BE2C (cell line): Measurements from ENCODE around the gene TPCN2.
"Not testable (repeated sequence)": the region's sequence is repeated elsewhere in the genome, so short reads cannot be mapped to it uniquely, and the experiment has no call there.

Source experiments
- DNase-seq: peaks from one replicate; pipeline ENCODE4 v3.0.0-alpha.2; 2020
- H3K27me3 ChIP-seq: fragments of 250-450 bp; sonication (Bioruptor Pico); 2 replicates; pipeline ENCODE4 v1.5.1; 2020; ENCODE audit warnings: mild to moderate bottlenecking
- H3K36me3 ChIP-seq: fragments of 250-450 bp; sonication (Bioruptor Pico); 2 replicates; pipeline ENCODE4 v1.5.1; 2020; ENCODE audit warnings: mild to moderate bottlenecking
- H3K4me1 ChIP-seq: fragments of 250-450 bp; sonication (Bioruptor Pico); 2 replicates; pipeline ENCODE4 v1.5.1; 2020
- H3K4me3 ChIP-seq: 2 replicates; pipeline ENCODE4 v1.5.1; 2011; ENCODE audit warnings: low read depth, low read length
- H3K9me3 ChIP-seq: fragments of 250-450 bp; sonication (Bioruptor Pico); 2 replicates; pipeline ENCODE4 v1.5.1; 2020
- TF ChIP-seq, protein P1 (sequence below): IDR thresholded peaks from 2 replicates; pipeline ENCODE4 v1.5.1; 2012; ENCODE audit warnings: mild to moderate bottlenecking, low read depth, low read length

Gene TPCN2

DNA sequence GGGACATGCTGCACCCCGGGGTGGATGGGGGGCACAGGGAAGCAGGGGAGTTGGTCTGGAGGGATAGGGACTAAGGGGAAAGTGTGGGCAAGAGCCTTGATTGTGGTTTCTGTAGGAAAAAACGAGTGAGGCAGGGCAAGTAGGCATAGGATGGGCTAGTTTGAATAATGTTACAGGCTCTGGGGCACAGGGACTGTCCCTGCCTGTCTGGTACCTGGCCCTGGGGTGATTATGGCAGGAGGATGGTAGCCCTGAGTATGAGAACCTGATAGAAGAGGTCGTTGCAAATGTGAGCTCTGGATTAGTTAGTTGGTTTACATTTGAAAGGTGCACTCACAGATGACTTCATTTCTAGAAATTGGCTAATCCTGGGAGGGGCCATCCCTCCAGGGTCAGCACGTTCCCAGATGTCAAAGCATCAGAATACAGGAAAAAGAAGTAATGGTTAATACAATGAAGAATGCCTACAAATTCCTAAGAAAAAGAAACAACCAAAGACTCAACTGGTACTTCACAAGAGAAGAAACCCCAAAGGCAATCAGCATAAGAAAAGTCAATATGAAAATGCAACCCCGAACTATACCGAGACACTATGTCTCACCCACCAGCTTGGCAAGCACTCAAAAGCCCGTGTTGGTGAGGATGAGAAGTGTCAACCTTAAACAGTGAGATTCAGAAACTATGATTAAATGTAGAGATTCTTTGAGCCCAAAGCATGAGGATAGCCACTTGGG, 95.8 kb downstream of the TPCN2 start:
- TF ChIP-seq, protein P1, sequence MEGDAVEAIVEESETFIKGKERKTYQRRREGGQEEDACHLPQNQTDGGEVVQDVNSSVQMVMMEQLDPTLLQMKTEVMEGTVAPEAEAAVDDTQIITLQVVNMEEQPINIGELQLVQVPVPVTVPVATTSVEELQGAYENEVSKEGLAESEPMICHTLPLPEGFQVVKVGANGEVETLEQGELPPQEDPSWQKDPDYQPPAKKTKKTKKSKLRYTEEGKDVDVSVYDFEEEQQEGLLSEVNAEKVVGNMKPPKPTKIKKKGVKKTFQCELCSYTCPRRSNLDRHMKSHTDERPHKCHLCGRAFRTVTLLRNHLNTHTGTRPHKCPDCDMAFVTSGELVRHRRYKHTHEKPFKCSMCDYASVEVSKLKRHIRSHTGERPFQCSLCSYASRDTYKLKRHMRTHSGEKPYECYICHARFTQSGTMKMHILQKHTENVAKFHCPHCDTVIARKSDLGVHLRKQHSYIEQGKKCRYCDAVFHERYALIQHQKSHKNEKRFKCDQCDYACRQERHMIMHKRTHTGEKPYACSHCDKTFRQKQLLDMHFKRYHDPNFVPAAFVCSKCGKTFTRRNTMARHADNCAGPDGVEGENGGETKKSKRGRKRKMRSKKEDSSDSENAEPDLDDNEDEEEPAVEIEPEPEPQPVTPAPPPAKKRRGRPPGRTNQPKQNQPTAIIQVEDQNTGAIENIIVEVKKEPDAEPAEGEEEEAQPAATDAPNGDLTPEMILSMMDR, result no peak
- Histone ChIP-seq H3K4me3 (no peak overlapping the region), H3K9me3 (peaks cover 6% of the 10 kb centered on the region)

DNA sequence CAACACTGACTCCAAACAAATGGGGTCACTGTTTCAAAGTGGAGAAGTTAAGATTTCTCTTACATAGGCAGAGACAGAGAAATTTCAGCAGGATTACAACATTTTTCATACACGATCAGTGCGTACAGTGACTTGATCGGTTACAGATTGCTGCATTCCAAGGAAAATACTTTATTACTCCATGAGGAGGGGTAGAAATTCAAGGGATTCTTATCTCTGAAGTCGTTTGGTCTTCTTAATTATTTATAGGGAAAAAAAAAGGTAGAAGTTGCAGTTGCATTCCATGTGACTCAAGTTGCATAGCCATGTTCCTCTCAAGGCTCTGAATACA, 96.3 kb downstream of the TPCN2 start:
- DNase-seq, result no peak
- peaks cover 6% of the 10 kb centered on the region for H3K9me3 ChIP-seq
- no peaks in the 10 kb centered on the region for H3K36me3 ChIP-seq
- TF ChIP-seq, protein P1, result no peak
- no peaks in the 10 kb centered on the region for H3K27me3 ChIP-seq
- no peak overlapping the region for H3K4me3 ChIP-seq
- no peaks in the 10 kb centered on the region for H3K4me1 ChIP-seq

More for the DNA sequence above, 95.8 kb downstream of the TPCN2 start:
- no peaks in the 10 kb centered on the region for H3K27me3 ChIP-seq
- DNase-seq, result no peak
- no peaks in the 10 kb centered on the region for H3K4me1 ChIP-seq
- H3K36me3 ChIP-seq, result no peaks in the 10 kb centered on the region

DNA sequence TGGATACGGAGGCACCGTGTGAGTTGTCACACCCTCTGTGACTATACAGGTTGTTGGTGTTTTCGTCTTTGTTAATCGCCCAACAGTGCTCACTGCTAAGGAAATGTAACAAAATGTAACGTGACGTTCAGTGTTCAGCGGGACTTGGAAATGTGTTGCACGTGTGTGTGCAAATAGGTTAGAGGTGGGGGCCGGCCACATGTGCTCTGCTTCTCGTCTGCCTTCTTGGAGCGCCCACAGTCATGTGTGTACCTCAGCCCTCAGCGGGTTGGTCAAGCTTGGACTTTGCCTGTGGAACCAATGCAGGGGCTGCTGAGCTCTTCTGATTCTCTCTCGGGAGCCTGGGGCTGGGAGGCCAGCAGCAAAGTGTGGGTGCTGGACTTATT, 99.6 kb downstream of the TPCN2 start:
- no peaks in the 10 kb centered on the region for H3K4me1 ChIP-seq
- TF ChIP-seq, protein P1, result no peak
- no peak overlapping the region for H3K4me3 ChIP-seq
- H3K9me3 ChIP-seq, result peaks cover 6% of the 10 kb centered on the region
- DNase-seq, result no peak
- no peaks in the 10 kb centered on the region for H3K27me3 ChIP-seq
- H3K36me3 ChIP-seq, result no peaks in the 10 kb centered on the region

DNA sequence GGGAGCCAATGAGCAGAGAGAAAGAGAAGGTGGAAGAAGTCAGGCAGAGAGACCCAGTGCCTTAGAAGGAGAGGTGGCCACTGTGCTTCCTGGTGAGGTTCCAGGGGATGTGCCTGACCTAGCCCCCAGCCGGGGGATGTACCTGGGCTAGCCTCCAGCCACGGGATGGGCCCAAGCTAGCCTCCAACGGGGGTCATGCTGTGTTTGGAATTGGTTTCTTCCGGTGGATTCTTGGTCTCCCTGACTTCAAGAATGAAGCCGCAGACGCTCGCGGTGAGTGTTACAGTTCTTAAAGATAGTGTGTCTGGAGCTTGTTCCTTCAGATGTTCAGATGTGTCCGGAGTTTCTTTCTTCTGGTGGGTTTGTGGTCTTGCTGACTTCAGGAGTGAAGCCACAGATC, 100.1 kb downstream of the TPCN2 start:
- no peaks in the 10 kb centered on the region for H3K27me3 ChIP-seq
- no peaks in the 10 kb centered on the region for H3K4me1 ChIP-seq
- H3K4me3 ChIP-seq, result no peak overlapping the region
- TF ChIP-seq, protein P1, result no peak
- peaks cover 6% of the 10 kb centered on the region for H3K9me3 ChIP-seq
- DNase-seq, result no peak
- H3K36me3 ChIP-seq, result no peaks in the 10 kb centered on the region

DNA sequence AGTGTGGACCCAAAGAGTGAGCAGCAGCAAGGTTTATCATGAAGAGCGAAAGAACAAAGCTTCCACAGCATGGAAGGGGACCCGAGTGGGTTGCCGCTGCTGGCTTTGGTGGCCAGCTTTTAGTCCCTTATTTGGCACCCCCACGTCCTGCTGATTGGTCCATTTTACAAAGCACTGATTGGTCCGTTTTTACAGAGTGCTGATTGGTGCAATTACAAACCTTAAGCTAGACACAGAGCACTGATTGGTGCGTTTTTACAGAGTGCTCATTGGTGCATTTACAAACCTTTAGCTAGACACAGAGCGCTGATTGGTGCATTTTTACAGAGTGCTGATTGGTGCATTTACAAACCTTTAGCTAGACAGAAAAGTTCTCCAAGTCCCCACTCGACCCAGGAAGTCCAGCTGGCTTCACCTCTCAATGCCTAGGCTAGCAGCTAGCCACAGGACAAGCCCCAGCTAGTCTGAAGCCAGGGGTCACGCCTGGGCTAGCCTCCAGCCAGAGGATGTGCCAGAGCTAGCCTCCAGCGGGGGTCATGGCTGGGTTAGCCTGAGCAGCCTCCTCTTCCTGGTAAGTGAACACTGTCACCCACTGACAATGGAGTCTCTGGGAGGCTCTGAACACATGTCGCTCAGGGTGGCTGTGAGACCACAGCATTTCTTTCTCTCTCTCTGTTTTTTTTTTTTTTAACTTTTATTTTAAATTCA, 100.8 kb downstream of the TPCN2 start:
- H3K4me3 ChIP-seq, H3K27me3 ChIP-seq, DNase-seq, H3K9me3 ChIP-seq, H3K36me3 ChIP-seq, H3K4me1 ChIP-seq: not testable (repeated sequence)

DNA sequence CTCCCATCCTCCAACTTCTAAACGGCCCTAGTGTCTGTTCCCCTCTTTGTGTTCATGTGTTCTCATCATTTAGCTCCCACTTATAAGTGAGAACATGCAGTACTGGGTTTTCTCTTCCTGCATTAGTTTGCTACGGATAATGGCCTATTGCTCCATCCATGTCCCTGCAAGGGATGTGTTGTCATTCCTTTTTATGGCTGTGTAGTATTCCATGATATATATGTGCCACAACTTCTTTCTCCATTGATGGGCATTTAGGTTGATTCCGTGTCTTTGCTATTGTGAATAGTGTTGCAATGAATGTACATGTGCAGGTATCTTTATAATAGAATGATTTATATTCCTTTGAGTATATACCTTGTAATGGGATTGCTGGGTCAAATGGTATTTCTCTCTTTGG, 101.4 kb downstream of the TPCN2 start:
- Histone ChIP-seq H3K36me3 (no peaks in the 10 kb centered on the region), H3K4me3 (no peak overlapping the region), H3K4me1 (no peaks in the 10 kb centered on the region), H3K9me3 (peaks cover 6% of the 10 kb centered on the region), H3K27me3 (no peaks in the 10 kb centered on the region)
- TF ChIP-seq, protein P1, result no peak
- DNase-seq, result no peak
